Lower leg skin (tissue), 4 donors: ENCODE results near the gene GTF2F2. TPM values are rescaled to one million over a fixed set of nuclear protein-coding genes. Genes with fewer than 3 reads are reported as not detected.

Experiments used
- DNase-seq, 2 donors: peaks; one replicate each; pipeline ENCODE4 v3.0.0-alpha.2; 2019; ENCODE audit warnings: low spot score in 2 of 2
- H3K4me3 ChIP-seq: fragments of 200-600 bp; sonication (generic); 2 replicates; pipeline ENCODE4 v1.5.1; 2017; ENCODE audit warnings: mild to moderate bottlenecking, low read depth; ENCODE audit not compliant: poor library complexity, severe bottlenecking
- CTCF ChIP-seq, 3 donors: fragments of 450-650 bp; IDR thresholded peaks; one replicate each; pipeline ENCODE4 v1.5.1; 2016; ENCODE audit warnings: antibody characterized with exemption in 3 of 3, mild to moderate bottlenecking in 3 of 3, moderate library complexity in 2 of 3
- POLR2A ChIP-seq, 2 donors: fragments of 450-650 bp; IDR thresholded peaks; one replicate each; pipeline ENCODE4 v1.6.1; 2016 to 2017; ENCODE audit warnings: antibody characterized with exemption in 2 of 2, mild to moderate bottlenecking in 1 of 2, moderate library complexity in 1 of 2
- WGBS, 2 donors: methylation state at CpG; one replicate each; pipeline ENCODE4 v1.1.5; 2018; 5-methylcytosine and 5-hydroxymethylcytosine counted together
- intact Hi-C: fragments of 100-400 bp; cut with DNase I; formaldehyde crosslinking; loops from one replicate; pipeline ENCODE4 v1.15.0; 2023; ENCODE audit warnings: low total_unique reads
- total RNA-seq, 4 donors: library from RNA; depleted of rRNA; stranded (reverse); fragments of >200 nt; gene quantifications; one replicate each; pipeline ENCODE4 v1.1.0, GENCODE V29; 2016

Gene GTF2F2
- total RNA-seq, 4 donors from 2014 or later, result 35.6 to 52.4 (median 45.3) TPM

DNA sequence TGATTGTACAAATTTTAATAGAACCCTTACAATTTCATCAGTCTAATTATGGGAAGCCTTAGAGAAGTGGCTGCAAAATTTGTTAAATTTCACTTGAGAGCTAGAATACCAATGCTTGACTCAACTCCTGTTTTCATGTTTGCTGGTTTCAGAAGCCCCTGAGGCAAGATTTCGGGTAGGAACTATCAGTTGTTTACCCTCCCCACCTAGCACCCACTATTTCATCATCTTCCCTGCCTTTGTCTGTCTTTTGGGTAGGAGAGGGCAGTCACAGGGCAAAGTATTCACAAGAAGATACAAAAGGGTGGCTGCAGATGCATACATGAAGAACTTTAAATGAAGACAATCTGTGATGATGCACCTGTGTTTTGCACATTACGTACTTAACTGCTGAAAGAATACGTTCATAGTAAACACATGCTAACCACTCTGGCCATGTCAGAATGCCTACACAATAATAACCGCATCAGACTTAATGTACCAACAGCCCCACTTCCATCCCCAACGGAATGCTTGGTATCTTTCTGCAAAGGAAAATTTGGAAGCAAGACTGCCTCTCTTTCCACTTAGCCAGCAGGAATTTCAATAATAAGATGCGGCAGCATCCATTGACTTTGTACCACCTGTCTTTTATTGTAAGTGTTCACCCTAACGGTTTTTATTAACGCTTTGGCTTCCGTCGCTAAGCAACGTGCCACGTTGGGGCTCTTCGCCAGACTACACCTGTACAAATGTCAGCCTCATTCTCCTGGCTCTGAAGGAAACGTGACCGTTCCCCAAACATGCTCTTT is 190.2 kb downstream of the GTF2F2 start:
- no peak for TF ChIP-seq CTCF (IDR thresholded peaks at IDR 0.05)
- no peak for TF ChIP-seq POLR2A (IDR thresholded peaks at IDR 0.05)
- intact Hi-C loops, result no loop called here
- no peak for DNase-seq
- H3K4me3 ChIP-seq, result no peak overlapping the region
- WGBS, 2 donors, result 11 to 15% methylated on average over 15 of the region's 15 CpGs

- WGBS, 2 donors, result 88 to 89% methylated on average over 10 of the region's 10 CpGs
- H3K4me3 ChIP-seq, result no peak overlapping the region
- peak in 1 of 2 donors; percentile 45 for DNase-seq
- TF ChIP-seq POLR2A (IDR thresholded peaks at IDR 0.05) (no peak), CTCF (IDR thresholded peaks at IDR 0.05) (no peak)
- intact Hi-C loops, result no loop called here
Observed at GRCh38 chr13:45314822-45315221, 194.5 kb downstream of the GTF2F2 start.

DNA sequence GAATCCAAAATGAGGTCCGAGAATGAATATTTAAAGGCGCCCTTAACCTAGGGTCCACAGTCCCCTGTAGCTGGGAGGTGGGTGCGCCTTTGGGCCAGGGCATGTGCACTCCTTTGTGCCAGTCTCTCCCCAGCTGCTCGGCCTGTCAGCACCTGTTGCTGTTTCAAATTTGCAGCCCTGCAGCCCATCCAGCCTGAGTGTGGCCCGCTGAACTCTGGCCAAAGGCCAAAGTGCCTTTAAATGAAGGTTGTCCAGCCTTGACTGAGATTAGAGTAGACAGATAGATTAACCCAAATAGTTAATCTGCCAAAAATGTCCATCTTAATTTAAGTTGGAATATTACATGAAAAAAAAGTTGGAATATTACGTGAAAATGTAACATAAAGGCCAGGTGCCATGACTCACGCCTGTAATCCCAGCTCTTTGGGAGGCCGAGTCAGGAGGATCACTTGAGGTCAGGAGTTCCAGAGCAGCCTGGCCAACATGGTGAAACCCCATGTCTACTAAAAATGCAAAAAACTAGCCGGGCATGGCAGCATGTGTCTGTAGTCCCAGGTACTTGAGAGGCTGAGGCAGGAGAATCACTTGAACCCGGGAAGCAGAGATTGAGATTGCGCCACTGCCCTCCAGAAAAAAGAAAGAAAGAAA is 195.3 kb downstream of the GTF2F2 start:
- intact Hi-C loops, result no loop called here
- no peak overlapping the region for H3K4me3 ChIP-seq
- TF ChIP-seq CTCF (IDR thresholded peaks at IDR 0.05), result no peak
- TF ChIP-seq POLR2A (IDR thresholded peaks at IDR 0.05), result no peak
- peak in 1 of 2 donors; percentile 49 for DNase-seq
- 88 to 91% methylated on average over 11 of the region's 11 CpGs for WGBS, 2 donors

GRCh38 chr13:45316338-45316737 is 196.0 kb downstream of the GTF2F2 start:
- intact Hi-C loops, result no loop called here
- H3K4me3 ChIP-seq, result no peak overlapping the region
- peak in 1 of 2 donors; percentile 39 for DNase-seq
- no peak for TF ChIP-seq POLR2A (IDR thresholded peaks at IDR 0.05)
- WGBS, 2 donors, result 68 to 78% methylated on average over 6 of the region's 6 CpGs

DNA sequence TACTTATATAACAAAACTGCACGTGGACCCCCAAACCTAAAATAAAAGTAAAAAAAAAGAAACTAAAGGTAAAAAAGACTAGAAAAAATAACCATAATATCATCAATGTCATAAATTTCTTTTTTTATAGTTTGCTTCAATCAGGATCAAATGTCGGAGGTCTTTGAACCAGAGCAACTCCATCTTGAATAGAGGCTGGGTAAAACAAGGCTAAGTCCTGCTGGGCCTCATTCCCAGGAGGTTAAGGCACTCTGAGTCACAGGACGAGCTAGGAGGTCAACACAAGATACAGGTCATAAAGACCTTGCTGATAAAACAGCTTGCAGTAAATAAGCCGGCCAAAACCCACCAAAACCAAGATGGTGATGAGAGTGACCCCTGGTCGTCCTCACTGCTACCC is 196.7 kb downstream of the GTF2F2 start:
- TF ChIP-seq CTCF (IDR thresholded peaks at IDR 0.05) (no peak), POLR2A (IDR thresholded peaks at IDR 0.05) (no peak)
- H3K4me3 ChIP-seq, result no peak overlapping the region
- intact Hi-C loops, result no loop called here
- WGBS, 2 donors, result 90 to 95% methylated on average over 5 of the region's 5 CpGs
- no peak for DNase-seq

DNA sequence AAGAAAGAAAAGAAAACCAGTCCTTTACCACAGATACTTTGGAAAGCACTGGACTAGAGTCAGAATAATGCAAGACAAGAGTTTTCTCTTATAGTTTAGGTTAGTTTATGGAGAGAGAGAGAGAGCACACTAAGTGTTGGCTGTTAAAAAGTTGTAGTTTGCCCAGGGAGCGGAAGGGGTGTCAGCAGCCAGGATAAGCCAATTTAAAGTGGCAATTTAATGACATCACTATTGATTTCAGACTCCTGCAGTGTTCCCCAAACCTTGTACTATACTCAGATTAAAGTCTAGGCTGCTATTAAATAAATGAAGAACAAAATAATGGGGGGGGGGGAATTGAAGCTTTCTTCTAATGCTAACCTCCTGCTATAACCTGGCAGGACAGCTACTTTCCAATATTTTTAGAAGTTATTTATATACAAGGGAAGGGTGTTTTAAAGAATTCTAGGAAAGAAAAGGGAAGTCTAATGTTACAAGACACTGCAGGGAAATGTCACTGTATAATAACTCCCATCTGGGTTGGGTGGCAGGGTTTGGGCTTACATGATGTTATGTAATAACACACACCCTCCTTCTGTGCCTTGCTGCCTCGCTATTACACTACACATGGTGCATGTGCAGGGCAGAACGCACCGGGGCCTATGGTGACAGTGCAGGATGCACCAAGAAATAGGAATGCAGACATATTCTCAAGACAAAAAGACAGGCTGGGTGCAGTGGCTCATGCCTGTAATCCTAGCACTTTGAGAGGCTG is 200.7 kb downstream of the GTF2F2 start:
- no peak overlapping the region for H3K4me3 ChIP-seq
- DNase-seq, result no peak
- intact Hi-C loops, result no loop called here
- TF ChIP-seq POLR2A (IDR thresholded peaks at IDR 0.05), result no peak
- no peak for TF ChIP-seq CTCF (IDR thresholded peaks at IDR 0.05)
- 56 to 66% methylated on average over 4 of the region's 4 CpGs for WGBS, 2 donors
